GM18868 (cell line): ENCODE results near the gene CLEC11A.
"Not testable (repeated sequence)": the region's sequence is repeated elsewhere in the genome, so short reads cannot be mapped to it uniquely, and the experiment has no call there.

Experiments used
- ATAC-seq: cut with Tn5 transposase; IDR thresholded peaks from one replicate; pipeline ENCODE4 v1.9.1; 2021; ENCODE audit warnings: mild to moderate bottlenecking, moderate library complexity; ENCODE audit not compliant: unreplicated experiment

The CLEC11A gene

GRCh38 chr19:50756244-50756643 is 33.1 kb downstream of the CLEC11A start:
- not testable (repeated sequence) for ATAC-seq

DNA sequence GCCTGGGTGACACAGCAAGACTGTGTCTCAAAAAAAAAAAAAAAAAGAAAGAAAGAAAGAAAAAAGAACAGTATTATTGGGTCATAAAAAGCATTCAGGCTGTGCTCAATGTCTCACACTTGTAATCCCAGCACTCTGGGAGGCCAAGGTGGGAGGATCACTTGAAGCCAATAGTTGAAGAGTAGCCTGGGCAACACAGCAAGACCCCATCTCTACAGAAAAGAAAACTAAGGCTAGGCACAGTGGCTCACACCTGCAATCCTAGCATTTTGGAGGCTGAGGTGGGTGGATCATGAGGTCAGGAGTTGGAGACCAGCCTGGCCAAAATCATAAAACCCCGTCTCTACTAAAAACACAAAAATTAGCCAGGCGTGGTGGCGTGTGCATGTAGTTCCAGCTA is 34.5 kb downstream of the CLEC11A start:
- not testable (repeated sequence) for ATAC-seq

- not testable (repeated sequence) for ATAC-seq
These were observed 35.9 kb downstream of the CLEC11A start for GRCh38 chr19:50759076-50759475.

- no peak for ATAC-seq
These were observed 36.7 kb downstream of the CLEC11A start for GRCh38 chr19:50759886-50760285.

DNA sequence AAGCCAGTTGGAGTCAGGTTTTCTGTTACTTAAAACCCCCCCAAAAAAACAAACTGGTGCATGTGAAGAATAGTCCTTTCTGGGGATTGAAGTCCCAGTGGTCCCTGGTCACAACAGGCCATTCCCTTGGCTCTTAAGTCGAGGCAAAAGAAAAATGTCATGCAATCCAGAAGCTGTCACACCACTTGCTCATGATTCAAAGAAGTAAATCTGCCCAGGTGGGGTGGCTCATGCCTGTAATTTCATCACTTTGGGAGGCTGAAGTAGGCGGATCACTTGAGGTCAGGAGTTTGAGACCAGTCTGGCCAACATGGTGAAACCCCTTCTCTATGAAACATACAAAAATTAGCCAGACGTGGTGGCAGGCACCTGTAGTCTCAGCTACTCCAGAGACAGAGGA is 38.3 kb downstream of the CLEC11A start:
- not testable (repeated sequence) for ATAC-seq

DNA sequence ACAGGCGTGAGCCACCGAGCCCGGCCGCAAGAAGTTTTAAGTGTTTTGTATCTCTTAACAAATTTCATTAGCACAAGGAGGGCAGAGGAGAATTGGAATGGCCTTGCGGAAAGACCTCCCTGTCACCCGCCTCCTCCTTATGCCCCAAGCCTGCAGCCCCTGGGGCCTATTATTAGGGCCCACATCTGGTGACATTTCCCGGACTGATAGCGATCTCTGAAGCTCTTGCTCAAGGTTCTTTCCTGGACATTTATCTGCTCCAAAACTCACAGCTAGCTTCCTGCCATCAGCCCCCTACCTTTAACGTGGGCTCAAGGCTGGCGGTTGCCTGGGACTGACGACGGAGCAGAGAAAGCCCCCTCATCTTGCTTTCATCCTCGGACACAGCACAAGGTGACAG is 40.4 kb downstream of the CLEC11A start:
- ATAC-seq, result not testable (repeated sequence)

- no peak for ATAC-seq
These were observed 41.2 kb downstream of the CLEC11A start for GRCh38 chr19:50764409-50764808.

DNA sequence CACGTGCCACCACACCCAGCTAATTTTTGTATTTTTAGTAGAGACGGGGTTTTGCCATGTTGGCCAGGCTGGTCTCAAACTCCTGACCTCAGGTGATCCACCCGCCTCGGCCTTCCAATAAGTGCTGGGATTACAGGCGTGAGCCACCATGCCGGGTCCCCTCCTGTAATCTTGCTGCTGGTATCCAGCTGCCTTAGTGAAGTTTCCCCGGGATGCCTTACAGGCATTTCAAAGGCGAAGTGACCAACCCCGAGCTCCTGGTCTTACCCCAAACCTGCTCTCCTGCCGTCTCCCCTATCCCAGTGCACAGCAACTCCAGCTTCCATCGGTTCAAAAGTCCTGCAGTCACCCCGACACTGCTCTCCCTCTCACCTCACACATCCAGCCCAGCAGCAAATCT is 43.6 kb downstream of the CLEC11A start:
- ATAC-seq, result not testable (repeated sequence)

- ATAC-seq, result not testable (repeated sequence)
These were observed 44.1 kb downstream of the CLEC11A start for GRCh38 chr19:50767263-50767662.

GRCh38 chr19:50768277-50768676 is 45.1 kb downstream of the CLEC11A start:
- no peak for ATAC-seq

DNA sequence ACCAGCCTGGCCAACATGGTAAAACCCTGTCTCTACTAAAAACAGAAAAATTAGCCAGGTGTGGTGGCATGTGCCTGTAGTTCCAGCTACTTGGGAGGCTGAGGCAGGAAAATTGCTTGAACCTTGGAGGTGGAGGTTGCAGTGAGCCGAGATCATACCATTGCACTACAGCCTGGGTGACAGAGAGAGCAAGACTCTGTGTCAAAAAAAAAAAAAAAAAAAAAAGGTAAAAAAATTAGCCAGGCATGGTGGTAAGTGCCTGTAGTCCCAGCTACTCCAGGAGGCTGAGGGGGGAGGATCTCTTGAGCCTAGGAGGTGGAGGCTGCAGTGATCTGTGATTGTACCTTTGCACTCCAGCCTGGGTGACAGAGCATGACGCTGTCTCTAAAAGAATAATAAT is 47.0 kb downstream of the CLEC11A start, which contains the start of gene GPR32:
Gene GPR32 (plus strand): TSS at position 301 of the 400 bp plus-strand sequence. CDS start 137 bp downstream, outside the sequence.
- ATAC-seq, result not testable (repeated sequence)

- ATAC-seq, result no peak
These were observed 47.7 kb downstream of the CLEC11A start for GRCh38 chr19:50770888-50771287.

DNA sequence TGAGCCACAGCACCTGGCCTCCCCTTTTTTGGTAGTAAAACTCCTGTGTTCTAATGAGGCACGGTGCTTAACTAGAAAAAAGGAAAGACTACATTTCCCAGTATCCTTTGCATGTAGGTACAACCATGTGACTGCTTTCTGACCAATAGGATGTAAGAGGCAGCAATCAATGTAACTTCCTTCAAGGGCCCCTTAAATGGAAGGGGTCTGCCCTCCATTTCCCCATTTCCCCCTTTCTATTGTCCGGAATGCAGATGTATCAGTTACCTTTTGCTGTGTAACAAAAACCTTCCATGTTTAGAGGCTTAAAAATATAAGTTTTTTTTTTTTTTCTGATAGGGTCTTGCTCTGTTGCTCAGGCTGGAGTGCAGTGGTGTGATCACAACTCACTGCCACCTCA is 49.3 kb downstream of the CLEC11A start:
- ATAC-seq, result no peak

GRCh38 chr19:50772912-50773311 is 49.7 kb downstream of the CLEC11A start:
- ATAC-seq, result not testable (repeated sequence)

- ATAC-seq, result not testable (repeated sequence)
These were observed 50.3 kb downstream of the CLEC11A start for GRCh38 chr19:50773454-50773853.
